ENCODE data around the gene PDE10A.
"Not testable (repeated sequence)": the region's sequence is repeated elsewhere in the genome, so short reads cannot be mapped to it uniquely, and the experiment has no call there.

Gene PDE10A

GRCh38 chr6:165636402-165637048 is 26.5 kb downstream of the PDE10A start:
- in situ Hi-C loops (cut with HindIII; ENCODE audit: low pct_ligation_motif_present, low pct_unique_long_range_greater_than_20kb, low sequenced_read_pairs), result no loop called here
- DNase-seq, result no peak

GRCh38 chr6:165635965-165636364 is 27.1 kb downstream of the PDE10A start:
- in situ Hi-C loops (cut with HindIII; ENCODE audit: low pct_ligation_motif_present, low pct_unique_long_range_greater_than_20kb, low sequenced_read_pairs), result no loop called here
- no peak for DNase-seq

- in situ Hi-C loops (cut with HindIII; ENCODE audit: low pct_ligation_motif_present, low pct_unique_long_range_greater_than_20kb, low sequenced_read_pairs), result no loop called here
- no peak for DNase-seq
Measured at GRCh38 chr6:165634101-165634880, 28.8 kb downstream of the PDE10A start.

- no peak for DNase-seq
- in situ Hi-C loops (cut with HindIII; ENCODE audit: low pct_ligation_motif_present, low pct_unique_long_range_greater_than_20kb, low sequenced_read_pairs), result no loop called here
Measured at GRCh38 chr6:165632194-165632593, 30.8 kb downstream of the PDE10A start.

GRCh38 chr6:165630544-165630953 is 32.5 kb downstream of the PDE10A start:
- DNase-seq, result no peak
- in situ Hi-C loops (cut with HindIII; ENCODE audit: low pct_ligation_motif_present, low pct_unique_long_range_greater_than_20kb, low sequenced_read_pairs), result no loop called here

- in situ Hi-C loops (cut with HindIII; ENCODE audit: low pct_ligation_motif_present, low pct_unique_long_range_greater_than_20kb, low sequenced_read_pairs), result no loop called here
- no peak for DNase-seq
Measured at GRCh38 chr6:165628955-165629354, 34.1 kb downstream of the PDE10A start.

- in situ Hi-C loops (cut with HindIII; ENCODE audit: low pct_ligation_motif_present, low pct_unique_long_range_greater_than_20kb, low sequenced_read_pairs), result no loop called here
- DNase-seq, result no peak
Measured at GRCh38 chr6:165627366-165627765, 35.7 kb downstream of the PDE10A start.

GRCh38 chr6:165626711-165627110 is 36.3 kb downstream of the PDE10A start:
- no peak for DNase-seq
- in situ Hi-C loops (cut with HindIII; ENCODE audit: low pct_ligation_motif_present, low pct_unique_long_range_greater_than_20kb, low sequenced_read_pairs), result no loop called here

- in situ Hi-C loops (cut with HindIII; ENCODE audit: low pct_ligation_motif_present, low pct_unique_long_range_greater_than_20kb, low sequenced_read_pairs), result no loop called here
- DNase-seq, result no peak
Measured at GRCh38 chr6:165624871-165625639, 38.0 kb downstream of the PDE10A start.

GRCh38 chr6:165621940-165622339 is 41.1 kb downstream of the PDE10A start:
- DNase-seq, result no peak
- in situ Hi-C loops (cut with HindIII; ENCODE audit: low pct_ligation_motif_present, low pct_unique_long_range_greater_than_20kb, low sequenced_read_pairs), result no loop called here

GRCh38 chr6:165618891-165619290 is 44.1 kb downstream of the PDE10A start:
- in situ Hi-C loops (cut with HindIII; ENCODE audit: low pct_ligation_motif_present, low pct_unique_long_range_greater_than_20kb, low sequenced_read_pairs); DNase-seq: not testable (repeated sequence)

GRCh38 chr6:165618241-165618640 is 44.8 kb downstream of the PDE10A start:
- DNase-seq, result no peak
- in situ Hi-C loops (cut with HindIII; ENCODE audit: low pct_ligation_motif_present, low pct_unique_long_range_greater_than_20kb, low sequenced_read_pairs), result no loop called here

GRCh38 chr6:165617528-165617927 is 45.5 kb downstream of the PDE10A start:
- in situ Hi-C loops (cut with HindIII; ENCODE audit: low pct_ligation_motif_present, low pct_unique_long_range_greater_than_20kb, low sequenced_read_pairs), result no loop called here
- DNase-seq, result no peak

GRCh38 chr6:165616116-165616515 is 46.9 kb downstream of the PDE10A start:
- peak; percentile 67 for DNase-seq
- in situ Hi-C loops (cut with HindIII; ENCODE audit: low pct_ligation_motif_present, low pct_unique_long_range_greater_than_20kb, low sequenced_read_pairs), result no loop called here

- peak; percentile 80 for DNase-seq
- in situ Hi-C loops (cut with HindIII; ENCODE audit: low pct_ligation_motif_present, low pct_unique_long_range_greater_than_20kb, low sequenced_read_pairs), result no loop called here
Measured at GRCh38 chr6:165615636-165616035, 47.4 kb downstream of the PDE10A start.

GRCh38 chr6:165611294-165611693 is 51.7 kb downstream of the PDE10A start:
- in situ Hi-C loops (cut with HindIII; ENCODE audit: low pct_ligation_motif_present, low pct_unique_long_range_greater_than_20kb, low sequenced_read_pairs), result no loop called here
- no peak for DNase-seq

GRCh38 chr6:165608577-165608976 is 54.5 kb downstream of the PDE10A start:
- in situ Hi-C loops (cut with HindIII; ENCODE audit: low pct_ligation_motif_present, low pct_unique_long_range_greater_than_20kb, low sequenced_read_pairs); DNase-seq: not testable (repeated sequence)

- in situ Hi-C loops (cut with HindIII; ENCODE audit: low pct_ligation_motif_present, low pct_unique_long_range_greater_than_20kb, low sequenced_read_pairs), result no loop called here
- DNase-seq, result no peak
Measured at GRCh38 chr6:165606740-165607008, 56.4 kb downstream of the PDE10A start.

- in situ Hi-C loops (cut with HindIII; ENCODE audit: low pct_ligation_motif_present, low pct_unique_long_range_greater_than_20kb, low sequenced_read_pairs), result no loop called here
Measured at GRCh38 chr6:165605901-165606739, 56.9 kb downstream of the PDE10A start.

More at GRCh38 chr6:165605901-165606739, 56.9 kb downstream of the PDE10A start:
- DNase-seq, result peak; percentile 69
